Endothelial cell of umbilical vein (primary cell): ENCODE results near the gene SLC22A23. TPM values are rescaled to one million over a fixed set of nuclear protein-coding genes. Genes with fewer than 3 reads are reported as not detected.

ENCODE experiments used
- BruUV-seq: library from RNA; stranded (reverse); fragments of 400-500 nt; replicated peaks from 2 replicates; lab custom pipeline; 2021; lab: Mats Ljungman, UMichigan
- CTCF ChIA-PET: fragments of 300-600, 350-600 bp; sonication (Branson Sonifier 250); formaldehyde crosslinking; loops from one replicate; lab custom pipeline; 2021; ENCODE audit warnings: antibody characterized with exemption, inconsistent platforms; lab: Charles Lee
- POLR2A ChIA-PET: fragments of 300-600, 350-600 bp; sonication (Branson Sonifier 250); formaldehyde crosslinking; loops from one replicate; lab custom pipeline; 2021; ENCODE audit warnings: antibody characterized with exemption, inconsistent platforms; lab: Charles Lee
- DNase-seq: peaks from one replicate; pipeline ENCODE4 v3.0.0-alpha.2; 2011; ENCODE audit warnings: low read depth, low spot score
- FAIRE-seq: peaks from 2 replicates; lab custom pipeline; 2011; peaks lifted over from hg19 to GRCh38; lab: Jason Lieb, UNC
- H2AFZ ChIP-seq: 2 replicates; pipeline ENCODE4 v1.6.0; 2012; ENCODE audit warnings: low read depth, low read length, control low read depth, inconsistent platforms
- H3K27ac ChIP-seq: 2 replicates; pipeline ENCODE4 v1.5.1; 2011; ENCODE audit warnings: low read depth, mild to moderate bottlenecking, control low read depth, low read length, moderate library complexity; ENCODE audit not compliant: insufficient read depth
- H3K27me3 ChIP-seq, 2 experiments: 2 replicates each; pipeline versions ENCODE4 v1.6.0 to v1.6.1; 2011; ENCODE audit warnings: low read length in 2 of 2, mixed read lengths in 1 of 2; ENCODE audit not compliant: control insufficient read depth in 2 of 2, insufficient read depth in 2 of 2
- H3K36me3 ChIP-seq, 2 experiments: 2 replicates in 1 of 2; 3 replicates in 1 of 2; pipeline ENCODE4 v1.5.1; 2011; ENCODE audit warnings: low read length in 2 of 2, mild to moderate bottlenecking in 1 of 2, moderate library complexity in 1 of 2; ENCODE audit not compliant: control insufficient read depth in 2 of 2, insufficient read depth in 2 of 2; ENCODE audit errors: extremely low read depth in 1 of 2
- H3K4me1 ChIP-seq: 3 replicates; pipeline ENCODE4 v1.5.1; 2011; ENCODE audit warnings: mild to moderate bottlenecking, low read length; ENCODE audit not compliant: control insufficient read depth, insufficient read depth; ENCODE audit errors: extremely low read depth
- H3K4me2 ChIP-seq: 2 replicates; pipeline ENCODE4 v1.6.1; 2011; ENCODE audit warnings: low read length, control low read depth, mixed read lengths; ENCODE audit not compliant: insufficient read depth
- H3K4me3 ChIP-seq, 3 experiments: fragments of 200-600 bp in 1 of 3; sonication (generic), shearing (Covaris generic) in 1 of 3; replicated peaks in 1 of 3; 2 replicates each; pipeline ENCODE4 v1.5.1; 2011 to 2016; ENCODE audit warnings: control low read depth in 3 of 3, low read length in 3 of 3, mild to moderate bottlenecking in 2 of 3, inconsistent platforms in 1 of 3, low read depth in 1 of 3, moderate library complexity in 1 of 3; ENCODE audit not compliant: insufficient read depth in 1 of 3
- H3K79me2 ChIP-seq: 2 replicates; pipeline ENCODE4 v1.6.0; 2012; ENCODE audit warnings: low read length, inconsistent platforms; ENCODE audit not compliant: control insufficient read depth, insufficient read depth
- H3K9ac ChIP-seq: replicated peaks from 2 replicates; pipeline ENCODE3; 2011; ENCODE audit warnings: low read length, control low read depth; ENCODE audit not compliant: insufficient read depth; ENCODE audit errors: extremely low read depth
- H3K9me1 ChIP-seq: replicated peaks from 3 replicates; pipeline ENCODE4 v1.6.0; 2011; ENCODE audit warnings: mild to moderate bottlenecking, low read length; ENCODE audit not compliant: control insufficient read depth, insufficient read depth; ENCODE audit errors: extremely low read depth
- H3K9me3 ChIP-seq: replicated peaks from 2 replicates; pipeline ENCODE4 v1.5.1; 2012; ENCODE audit warnings: low read length, inconsistent platforms; ENCODE audit not compliant: control insufficient read depth, insufficient read depth
- H4K20me1 ChIP-seq: replicated peaks from 2 replicates; pipeline ENCODE3; 2011; ENCODE audit warnings: mild to moderate bottlenecking, low read length; ENCODE audit not compliant: control insufficient read depth, insufficient read depth; ENCODE audit errors: extremely low read depth
- EZH2 ChIP-seq: IDR thresholded peaks from 2 replicates; pipeline ENCODE4 v1.6.1; 2012; ENCODE audit warnings: borderline replicate concordance, low read depth, mild to moderate bottlenecking, moderate library complexity, low read length, inconsistent platforms; ENCODE audit not compliant: severe bottlenecking
- FOS ChIP-seq: IDR thresholded peaks from 2 replicates; pipeline ENCODE4 v1.6.1; 2011; ENCODE audit warnings: mild to moderate bottlenecking, low read length, moderate library complexity, borderline replicate concordance; ENCODE audit not compliant: insufficient read depth
- GATA2 ChIP-seq: IDR thresholded peaks from 2 replicates; pipeline ENCODE4 v1.7.0; 2011; ENCODE audit warnings: low read depth, mild to moderate bottlenecking, moderate library complexity, mixed read lengths, low read length; ENCODE audit not compliant: insufficient read length, insufficient read depth
- JUN ChIP-seq: IDR thresholded peaks from 2 replicates; pipeline ENCODE4 v1.6.1; 2011; ENCODE audit warnings: borderline replicate concordance, low read depth; ENCODE audit not compliant: insufficient read length, insufficient read depth
- MYC ChIP-seq: IDR thresholded peaks from one replicate; pipeline ENCODE4 v1.6.1; 2011; ENCODE audit warnings: mild to moderate bottlenecking, low read depth, low read length
- POLR2A ChIP-seq: IDR thresholded peaks from 2 replicates; pipeline ENCODE4 v1.6.1; 2012; ENCODE audit warnings: low read depth, mild to moderate bottlenecking, control low read depth, low read length
- POLR2AphosphoS5 ChIP-seq: IDR thresholded peaks from 2 replicates; pipeline ENCODE4 v1.6.1; 2012; ENCODE audit warnings: low read depth, mild to moderate bottlenecking, control low read depth, low read length, moderate library complexity; ENCODE audit not compliant: insufficient read depth
- dilution Hi-C: fragments of 300-500 bp; cut with MboI; formaldehyde crosslinking; loops from one replicate; pipeline ENCODE4 v1.15.0; 2019; ENCODE audit warnings: low sequenced_read_pairs; ENCODE audit not compliant: extremely low pct_ligation_motif_present
- intact Hi-C: fragments of 100-400 bp; cut with micrococcal nuclease; formaldehyde crosslinking; loops from one replicate; pipeline ENCODE4 v1.10.0; 2022
- polyA plus RNA-seq, 4 experiments: library from polyadenylated mRNA; depleted of rRNA in 3 of 4; stranded (reverse) in 3 of 4; unstranded in 1 of 4; fragments of >200 nt; gene quantifications; 2 replicates each; pipeline versions ENCODE4 v1.2.1 to v1.2.3, GENCODE V29; 2011 to 2012; ENCODE audit warnings: missing spikeins in 1 of 4
- total RNA-seq: library from RNA; stranded (reverse); gene quantifications from 2 replicates; pipeline ENCODE4 v1.2.3, GENCODE V29; 2021
- TF ChIP-seq, protein P1 (sequence below), 2 donors: IDR thresholded peaks; 1 replicate in 1 of 2; 2 replicates in 1 of 2; pipeline ENCODE4 v1.5.1; 2011; ENCODE audit warnings: low read length in 2 of 2, mild to moderate bottlenecking in 2 of 2, moderate library complexity in 2 of 2, control low read depth in 1 of 2, inconsistent platforms in 1 of 2, low read depth in 1 of 2; ENCODE audit not compliant: insufficient read depth in 1 of 2; ENCODE audit errors: extremely low read depth in 1 of 2
- TF ChIP-seq, protein P2 (sequence below): IDR thresholded peaks from 2 replicates; pipeline ENCODE4 v1.6.1; 2011; ENCODE audit not compliant: insufficient read depth, insufficient read length

The SLC22A23 gene
- total and polyA plus RNA-seq, 2 donors (not counting 3 experiments of a cell fraction or from before 2014, with no cell fraction given), result 4.2 to 14.3 TPM

DNA sequence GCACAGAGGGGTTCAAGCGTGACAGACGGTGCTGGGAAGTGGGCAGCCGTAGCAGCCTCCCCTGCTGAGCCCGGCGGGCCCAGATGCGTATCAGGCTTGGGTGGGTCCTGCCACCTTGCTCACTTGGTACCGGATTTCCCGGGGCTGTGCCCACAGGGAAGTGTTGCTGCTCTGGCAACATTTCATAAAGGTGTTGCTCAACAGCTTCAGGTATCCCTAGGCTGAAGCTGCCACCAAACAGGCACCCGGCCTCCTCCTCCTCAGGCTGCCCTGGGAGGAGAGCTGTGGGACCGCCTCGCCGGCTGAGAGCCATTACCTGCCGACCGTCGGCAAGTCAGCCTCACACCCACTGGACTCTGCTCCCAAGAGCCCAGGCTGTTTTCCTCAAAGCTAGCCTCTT lies 186.6 kb downstream of the SLC22A23 start:
- no peaks in the 10 kb centered on the region for H3K4me1 ChIP-seq
- no peaks in the 10 kb centered on the region for H3K9me3 ChIP-seq
- peaks cover 3 to 28% of the 10 kb centered on the region in 2 experiments for H3K36me3 ChIP-seq
- intact Hi-C loops (no loop called here), dilution Hi-C loops (no loop called here)
- no peak overlapping the region for H3K4me2 ChIP-seq
- CTCF ChIA-PET, result no interaction called here
- no peak overlapping the region for H3K9ac ChIP-seq
- TF ChIP-seq, protein P1, sequence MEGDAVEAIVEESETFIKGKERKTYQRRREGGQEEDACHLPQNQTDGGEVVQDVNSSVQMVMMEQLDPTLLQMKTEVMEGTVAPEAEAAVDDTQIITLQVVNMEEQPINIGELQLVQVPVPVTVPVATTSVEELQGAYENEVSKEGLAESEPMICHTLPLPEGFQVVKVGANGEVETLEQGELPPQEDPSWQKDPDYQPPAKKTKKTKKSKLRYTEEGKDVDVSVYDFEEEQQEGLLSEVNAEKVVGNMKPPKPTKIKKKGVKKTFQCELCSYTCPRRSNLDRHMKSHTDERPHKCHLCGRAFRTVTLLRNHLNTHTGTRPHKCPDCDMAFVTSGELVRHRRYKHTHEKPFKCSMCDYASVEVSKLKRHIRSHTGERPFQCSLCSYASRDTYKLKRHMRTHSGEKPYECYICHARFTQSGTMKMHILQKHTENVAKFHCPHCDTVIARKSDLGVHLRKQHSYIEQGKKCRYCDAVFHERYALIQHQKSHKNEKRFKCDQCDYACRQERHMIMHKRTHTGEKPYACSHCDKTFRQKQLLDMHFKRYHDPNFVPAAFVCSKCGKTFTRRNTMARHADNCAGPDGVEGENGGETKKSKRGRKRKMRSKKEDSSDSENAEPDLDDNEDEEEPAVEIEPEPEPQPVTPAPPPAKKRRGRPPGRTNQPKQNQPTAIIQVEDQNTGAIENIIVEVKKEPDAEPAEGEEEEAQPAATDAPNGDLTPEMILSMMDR (IDR thresholded peaks at IDR 0.05; ENCODE audit: extremely low read depth in 1 of 2, insufficient read depth in 1 of 2, low read depth in 1 of 2, low read length in 2 of 2), result no peak
- BruUV-seq, result no TSS peak
- H3K27me3 ChIP-seq, result no peaks in the 10 kb centered on the region
- no peak overlapping the region for H3K4me3 ChIP-seq
- POLR2A ChIA-PET, result no interaction called here
- H3K79me2 ChIP-seq, result peaks cover 16% of the 10 kb centered on the region
- no peak for FAIRE-seq
- H4K20me1 ChIP-seq, result no peaks in the 10 kb centered on the region
- DNase-seq, result no peak
- no peak overlapping the region for H2AFZ ChIP-seq
- H3K9me1 ChIP-seq, result no peaks in the 10 kb centered on the region
- no peak overlapping the region for H3K27ac ChIP-seq

DNA sequence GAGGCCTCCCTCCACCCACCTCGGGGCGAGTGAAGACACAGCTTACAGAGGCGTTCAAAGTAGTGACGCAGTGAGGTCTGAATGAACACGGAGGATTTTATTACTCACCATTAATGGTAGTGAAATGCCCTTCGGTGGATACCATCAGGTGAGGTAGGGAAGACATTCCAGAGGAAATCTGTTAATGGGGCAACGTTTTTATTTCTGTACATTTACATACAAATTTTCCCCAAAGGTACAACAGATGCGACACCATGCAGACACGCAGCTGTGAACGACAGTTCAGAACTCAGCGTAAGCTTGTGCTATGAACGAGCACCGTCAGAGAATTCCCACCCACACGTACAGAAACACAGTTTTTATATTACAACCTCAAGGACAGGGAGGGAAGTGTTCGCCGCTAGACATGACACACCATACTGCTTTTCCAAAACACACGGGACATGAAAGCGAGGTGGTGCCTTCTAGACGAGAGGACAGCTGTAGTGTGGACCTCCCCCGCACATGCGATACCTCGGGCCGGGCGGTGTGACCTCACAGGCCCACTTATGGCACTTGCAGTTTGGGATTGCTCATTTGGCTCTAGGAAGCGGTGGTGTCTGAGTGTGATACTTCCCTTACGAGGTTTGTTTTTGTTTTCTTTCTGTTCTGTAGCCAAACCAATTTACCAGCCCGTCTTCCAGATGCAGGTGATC lies 187.4 kb downstream of the SLC22A23 start:
- TF ChIP-seq FOS, result no peak
- TF ChIP-seq, protein P1 (IDR thresholded peaks at IDR 0.05; ENCODE audit: extremely low read depth in 1 of 2, insufficient read depth in 1 of 2, low read depth in 1 of 2, low read length in 2 of 2), result no peak
- TF ChIP-seq GATA2, result no peak
- TF ChIP-seq, protein P2, sequence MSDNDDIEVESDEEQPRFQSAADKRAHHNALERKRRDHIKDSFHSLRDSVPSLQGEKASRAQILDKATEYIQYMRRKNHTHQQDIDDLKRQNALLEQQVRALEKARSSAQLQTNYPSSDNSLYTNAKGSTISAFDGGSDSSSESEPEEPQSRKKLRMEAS, result no peak
- no peak for TF ChIP-seq POLR2A
- no peak for TF ChIP-seq JUN
- no peak for TF ChIP-seq EZH2
- TF ChIP-seq MYC, result no peak
- no peak for TF ChIP-seq POLR2AphosphoS5
- no peaks in the 10 kb centered on the region for H3K27me3 ChIP-seq
- H3K4me1 ChIP-seq, result no peaks in the 10 kb centered on the region
- FAIRE-seq (no peak), DNase-seq (no peak)
- H4K20me1 ChIP-seq, result no peaks in the 10 kb centered on the region
- POLR2A ChIA-PET, result no interaction called here
- dilution Hi-C loops, result no loop called here
- peaks cover 24% of the 10 kb centered on the region for H3K79me2 ChIP-seq
- no TSS peak for BruUV-seq
- peaks cover 3 to 28% of the 10 kb centered on the region in 2 experiments for H3K36me3 ChIP-seq
- CTCF ChIA-PET, result no interaction called here
- no peak overlapping the region for H3K27ac ChIP-seq
- no peak overlapping the region for H3K4me2 ChIP-seq
- H3K4me3 ChIP-seq, result no peak overlapping the region
- H2AFZ ChIP-seq, result no peak overlapping the region
- no peak overlapping the region for H3K9ac ChIP-seq
- intact Hi-C loops, result no loop called here
- no peaks in the 10 kb centered on the region for H3K9me1 ChIP-seq
- no peaks in the 10 kb centered on the region for H3K9me3 ChIP-seq
